ENCODE data around the gene NDOR1. TPM values are rescaled to one million over a fixed set of nuclear protein-coding genes. Genes with fewer than 3 reads are reported as not detected.

The NDOR1 gene
- total and polyA plus RNA-seq, 7 donors = 1.5 to 6.3 (median 4.3) TPM

DNA sequence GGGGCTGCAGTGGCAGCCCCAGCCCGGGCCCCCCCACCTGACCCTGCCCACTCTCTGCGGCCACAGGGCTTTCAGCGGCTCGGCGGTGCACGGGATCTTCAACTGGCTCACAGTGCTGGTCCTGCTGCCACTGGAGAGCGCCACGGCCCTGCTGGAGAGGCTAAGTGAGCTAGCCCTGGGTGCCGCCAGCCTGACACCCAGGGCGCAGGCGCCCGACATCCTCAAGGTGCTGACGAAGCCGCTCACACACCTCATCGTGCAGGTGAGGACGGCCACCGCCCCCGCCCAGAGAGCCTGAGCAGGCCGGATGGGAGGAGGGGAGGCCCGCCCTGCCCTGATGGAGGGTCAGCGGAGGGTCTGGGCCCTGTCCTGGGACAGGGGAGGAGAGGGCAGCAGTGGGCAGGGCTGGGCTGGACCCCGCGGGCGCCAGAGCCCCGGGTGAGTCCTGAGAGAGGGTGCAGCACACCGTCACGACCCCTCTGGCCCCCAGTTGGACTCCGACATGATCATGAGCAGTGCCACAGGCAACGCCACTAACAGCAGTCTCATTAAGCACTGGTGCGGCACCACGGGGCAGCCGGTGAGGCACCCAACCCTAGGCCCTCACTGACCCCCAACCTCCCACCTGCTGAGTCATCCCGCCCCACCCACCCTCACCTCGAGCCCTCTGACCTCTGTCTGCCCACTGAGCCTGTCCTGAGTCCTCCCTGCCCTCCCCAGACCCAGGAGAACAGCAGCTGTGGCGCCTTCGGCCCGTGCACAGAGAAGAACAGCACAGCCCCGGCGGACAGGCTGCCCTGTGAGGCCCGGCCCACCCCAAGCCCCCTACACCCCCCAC, 27.9 kb downstream of the NDOR1 start:
- TF ChIP-seq, protein P1, sequence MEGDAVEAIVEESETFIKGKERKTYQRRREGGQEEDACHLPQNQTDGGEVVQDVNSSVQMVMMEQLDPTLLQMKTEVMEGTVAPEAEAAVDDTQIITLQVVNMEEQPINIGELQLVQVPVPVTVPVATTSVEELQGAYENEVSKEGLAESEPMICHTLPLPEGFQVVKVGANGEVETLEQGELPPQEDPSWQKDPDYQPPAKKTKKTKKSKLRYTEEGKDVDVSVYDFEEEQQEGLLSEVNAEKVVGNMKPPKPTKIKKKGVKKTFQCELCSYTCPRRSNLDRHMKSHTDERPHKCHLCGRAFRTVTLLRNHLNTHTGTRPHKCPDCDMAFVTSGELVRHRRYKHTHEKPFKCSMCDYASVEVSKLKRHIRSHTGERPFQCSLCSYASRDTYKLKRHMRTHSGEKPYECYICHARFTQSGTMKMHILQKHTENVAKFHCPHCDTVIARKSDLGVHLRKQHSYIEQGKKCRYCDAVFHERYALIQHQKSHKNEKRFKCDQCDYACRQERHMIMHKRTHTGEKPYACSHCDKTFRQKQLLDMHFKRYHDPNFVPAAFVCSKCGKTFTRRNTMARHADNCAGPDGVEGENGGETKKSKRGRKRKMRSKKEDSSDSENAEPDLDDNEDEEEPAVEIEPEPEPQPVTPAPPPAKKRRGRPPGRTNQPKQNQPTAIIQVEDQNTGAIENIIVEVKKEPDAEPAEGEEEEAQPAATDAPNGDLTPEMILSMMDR (IDR thresholded peaks at IDR 0.05) = no peak
- peaks cover 0 to 20% (median 15%) of the 10 kb centered on the region in 3 donors for H3K27me3 ChIP-seq (ENCODE audit: insufficient read depth in 3 of 3, low read length in 2 of 3)
- DNase-seq = no peak
- no peak overlapping the region for H3K27ac ChIP-seq
- H3K4me1 ChIP-seq = peaks cover 23% of the 10 kb centered on the region
- WGBS, 3 donors = 73 to 83% (median 74%) methylated on average over 23 to 40 of the region's 40 CpGs
- no peak overlapping the region for H3K4me3 ChIP-seq
- intact Hi-C loops (cut with DNase I) = no loop called here
- H3K9me3 ChIP-seq = no peaks in the 10 kb centered on the region
- H3K36me3 ChIP-seq (ENCODE audit: insufficient read depth in 1 of 2, low read depth in 1 of 2) = no peaks in the 10 kb centered on the region
- ATAC-seq = no peak

DNA sequence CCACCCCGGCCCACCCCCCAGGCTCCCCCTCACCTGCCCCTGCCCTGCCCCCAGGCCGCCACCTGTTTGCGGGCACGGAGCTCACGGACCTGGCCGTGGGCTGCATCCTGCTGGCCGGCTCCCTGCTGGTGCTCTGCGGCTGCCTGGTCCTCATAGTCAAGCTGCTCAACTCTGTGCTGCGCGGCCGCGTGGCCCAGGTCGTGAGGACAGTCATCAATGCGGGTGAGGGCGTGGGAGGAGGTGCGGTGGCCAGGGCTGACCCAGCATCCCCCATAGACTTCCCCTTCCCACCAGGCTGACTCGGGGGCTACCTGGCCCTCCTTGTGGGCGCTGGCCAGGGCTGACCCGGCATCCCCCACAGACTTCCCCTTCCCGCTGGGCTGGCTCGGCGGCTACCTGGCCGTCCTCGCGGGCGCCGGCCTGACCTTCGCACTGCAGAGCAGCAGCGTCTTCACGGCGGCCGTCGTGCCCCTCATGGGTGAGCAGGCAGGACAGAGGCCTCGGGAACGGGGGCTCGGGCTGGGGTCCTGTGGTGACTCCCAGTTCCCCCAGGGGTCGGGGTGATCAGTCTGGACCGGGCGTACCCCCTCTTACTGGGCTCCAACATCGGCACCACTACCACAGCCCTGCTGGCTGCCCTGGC, 28.7 kb downstream of the NDOR1 start:
- TF ChIP-seq, protein P1 (IDR thresholded peaks at IDR 0.05) = no peak
- Histone ChIP-seq H3K4me1 (peaks cover 30% of the 10 kb centered on the region), H3K27ac (no peak overlapping the region), H3K9me3 (no peaks in the 10 kb centered on the region), H3K4me3 (no peak overlapping the region), H3K36me3 (ENCODE audit: insufficient read depth in 1 of 2, low read depth in 1 of 2) (no peaks in the 10 kb centered on the region), H3K27me3 (ENCODE audit: insufficient read depth in 3 of 3, low read length in 2 of 3) (peaks cover 0 to 15% (median 13%) of the 10 kb centered on the region in 3 donors)
- intact Hi-C loops (cut with DNase I) = no loop called here
- ATAC-seq (no peak), DNase-seq (no peak)
- WGBS, 3 donors = 51 to 74% (median 64%) methylated on average over 27 to 40 of the region's 40 CpGs

DNA sequence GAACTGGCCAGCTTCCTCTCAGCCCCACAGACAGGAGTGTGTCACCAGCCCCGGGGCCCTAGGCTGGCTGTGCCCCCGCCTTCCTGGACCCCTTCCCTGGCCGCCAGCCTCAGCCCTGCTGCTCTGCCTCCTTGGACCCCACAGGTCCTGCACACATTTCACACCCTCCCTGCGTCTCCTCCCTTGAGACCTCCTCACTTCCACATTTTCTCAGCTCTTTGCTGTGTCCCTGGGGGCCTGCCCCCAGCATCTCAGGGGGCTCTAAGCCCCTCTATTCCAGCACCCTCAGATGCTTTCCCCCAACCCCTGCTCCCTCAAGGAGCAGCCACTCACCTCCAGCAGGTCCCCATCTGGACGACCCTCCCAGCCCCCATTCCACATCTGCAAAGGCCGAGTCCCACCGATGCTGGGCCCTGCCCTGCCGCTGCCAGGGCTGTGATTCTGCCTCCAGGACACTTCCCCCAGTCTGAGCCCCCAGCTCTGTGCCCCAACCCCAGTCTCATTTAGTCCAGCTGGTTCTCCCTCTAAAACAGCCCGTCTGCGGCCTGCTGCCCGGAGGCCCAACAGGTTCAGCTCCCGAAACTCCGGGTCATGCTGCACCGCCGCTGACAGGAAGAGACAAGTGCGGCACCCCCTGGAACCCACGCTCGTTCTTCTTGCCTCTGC, 29.4 kb downstream of the NDOR1 start:
- TF ChIP-seq, protein P1 (IDR thresholded peaks at IDR 0.05) = no peak
- no peaks in the 10 kb centered on the region for H3K9me3 ChIP-seq

GRCh38 chr9:137235424-137236237, 30.1 kb downstream of the NDOR1 start:
- Histone ChIP-seq H3K4me3 (peak overlapping the region; percentile 59), H3K9me3 (no peaks in the 10 kb centered on the region), H3K36me3 (ENCODE audit: insufficient read depth in 1 of 2, low read depth in 1 of 2) (no peaks in the 10 kb centered on the region), H3K4me1 (peaks cover 37% of the 10 kb centered on the region), H3K27ac (no peak overlapping the region), H3K27me3 (ENCODE audit: insufficient read depth in 3 of 3, low read length in 2 of 3) (peaks cover 0 to 15% (median 0%) of the 10 kb centered on the region in 3 donors)
- ATAC-seq (no peak), DNase-seq (no peak)
- TF ChIP-seq, protein P1 (IDR thresholded peaks at IDR 0.05) = no peak
- WGBS, 3 donors = 63 to 71% (median 66%) methylated on average over 26 to 35 of the region's 35 CpGs
- intact Hi-C loops (cut with DNase I) = no loop called here

More for the DNA sequence above, 29.4 kb downstream of the NDOR1 start:
- WGBS, 3 donors = 67 to 84% (median 74%) methylated on average over 16 to 18 of the region's 18 CpGs
- H3K4me3 ChIP-seq = no peak overlapping the region
- peaks cover 37% of the 10 kb centered on the region for H3K4me1 ChIP-seq
- DNase-seq = no peak
- no peaks in the 10 kb centered on the region for H3K36me3 ChIP-seq (ENCODE audit: insufficient read depth in 1 of 2, low read depth in 1 of 2)
- no peak overlapping the region for H3K27ac ChIP-seq
- ATAC-seq = no peak
- intact Hi-C loops (cut with DNase I) = no loop called here
- peaks cover 0 to 15% (median 6%) of the 10 kb centered on the region in 3 donors for H3K27me3 ChIP-seq (ENCODE audit: insufficient read depth in 3 of 3, low read length in 2 of 3)
